ENCODE data around the gene AGK.

GRCh38 chr7:141671705-141672496, 120.7 kb downstream of the AGK start:
- TF ChIP-seq SUZ12 (IDR thresholded peaks at IDR 0.05; ENCODE audit: extremely low read depth, insufficient read depth, insufficient read length): no peak
- no peak for TF ChIP-seq ZNF274 (IDR thresholded peaks at IDR 0.05; ENCODE audit: low read depth, low read length)
